ENCODE data around the gene ARHGAP26. TPM values are rescaled to one million over a fixed set of nuclear protein-coding genes. Genes with fewer than 3 reads are reported as not detected.

The ARHGAP26 gene
- total and polyA plus RNA-seq, 2 donors (not counting 3 experiments of a cell fraction or from before 2014, with no cell fraction given), result 3.1 to 16.2 TPM

GRCh38 chr5:142860270-142860669 lies 90.1 kb downstream of the ARHGAP26 start:
- FAIRE-seq (no peak), DNase-seq (ENCODE audit: low read depth, low spot score) (no peak)
- intact Hi-C loops (cut with micrococcal nuclease) (no loop called here), dilution Hi-C loops (cut with MboI; ENCODE audit: extremely low pct_ligation_motif_present, low sequenced_read_pairs) (no loop called here)
- Histone ChIP-seq H3K4me3 (replicated peaks in 1 of 3; ENCODE audit: insufficient read depth in 1 of 3, low read depth in 1 of 3, low read length in 3 of 3) (no peak overlapping the region), H4K20me1 (replicated peaks; ENCODE audit: control insufficient read depth, extremely low read depth, insufficient read depth, low read length) (no peaks in the 10 kb centered on the region), H2AFZ (ENCODE audit: low read depth, low read length) (no peak overlapping the region), H3K9me1 (replicated peaks; ENCODE audit: control insufficient read depth, extremely low read depth, insufficient read depth, low read length) (no peaks in the 10 kb centered on the region), H3K4me2 (ENCODE audit: insufficient read depth, low read length) (no peak overlapping the region), H3K27ac (ENCODE audit: insufficient read depth, low read depth, low read length) (no peak overlapping the region), H3K9ac (replicated peaks; ENCODE audit: extremely low read depth, insufficient read depth, low read length) (no peak overlapping the region), H3K36me3 (ENCODE audit: control insufficient read depth in 2 of 2, extremely low read depth in 1 of 2, insufficient read depth in 2 of 2, low read length in 2 of 2) (no peaks in the 10 kb centered on the region), H3K79me2 (ENCODE audit: control insufficient read depth, insufficient read depth, low read length) (no peaks in the 10 kb centered on the region), H3K9me3 (replicated peaks; ENCODE audit: control insufficient read depth, insufficient read depth, low read length) (no peaks in the 10 kb centered on the region), H3K27me3 (ENCODE audit: control insufficient read depth in 2 of 2, insufficient read depth in 2 of 2, low read length in 2 of 2) (no peaks in the 10 kb centered on the region), H3K4me1 (ENCODE audit: control insufficient read depth, extremely low read depth, insufficient read depth, low read length) (peaks cover 8% of the 10 kb centered on the region)
- TF ChIP-seq POLR2AphosphoS5 (IDR thresholded peaks at IDR 0.05; ENCODE audit: insufficient read depth, low read depth, low read length), result no peak
- no peak for TF ChIP-seq POLR2A (IDR thresholded peaks at IDR 0.05; ENCODE audit: low read depth, low read length)
- CTCF ChIA-PET, result interaction anchor here (1.0 to 2.2 kb wide), 5 partner anchors 9 to 148 kb away, joined by 3 to 13 read pairs (median 3); no protein-coding TSS in a partner anchor
- POLR2A ChIA-PET, result no interaction called here
- BruUV-seq (replicated peaks), result no TSS peak

GRCh38 chr5:142861011-142861410 lies 90.8 kb downstream of the ARHGAP26 start:
- Histone ChIP-seq H4K20me1 (replicated peaks; ENCODE audit: control insufficient read depth, extremely low read depth, insufficient read depth, low read length) (no peaks in the 10 kb centered on the region), H3K9me3 (replicated peaks; ENCODE audit: control insufficient read depth, insufficient read depth, low read length) (no peaks in the 10 kb centered on the region), H3K27me3 (ENCODE audit: control insufficient read depth in 2 of 2, insufficient read depth in 2 of 2, low read length in 2 of 2) (no peaks in the 10 kb centered on the region), H3K4me3 (replicated peaks in 1 of 3; ENCODE audit: insufficient read depth in 1 of 3, low read depth in 1 of 3, low read length in 3 of 3) (no peak overlapping the region), H3K9ac (replicated peaks; ENCODE audit: extremely low read depth, insufficient read depth, low read length) (no peak overlapping the region), H3K79me2 (ENCODE audit: control insufficient read depth, insufficient read depth, low read length) (no peaks in the 10 kb centered on the region), H3K4me1 (ENCODE audit: control insufficient read depth, extremely low read depth, insufficient read depth, low read length) (peaks cover 8% of the 10 kb centered on the region), H3K9me1 (replicated peaks; ENCODE audit: control insufficient read depth, extremely low read depth, insufficient read depth, low read length) (no peaks in the 10 kb centered on the region), H3K27ac (ENCODE audit: insufficient read depth, low read depth, low read length) (no peak overlapping the region), H2AFZ (ENCODE audit: low read depth, low read length) (no peak overlapping the region), H3K36me3 (ENCODE audit: control insufficient read depth in 2 of 2, extremely low read depth in 1 of 2, insufficient read depth in 2 of 2, low read length in 2 of 2) (no peaks in the 10 kb centered on the region), H3K4me2 (ENCODE audit: insufficient read depth, low read length) (no peak overlapping the region)
- TF ChIP-seq FOS (IDR thresholded peaks at IDR 0.05; ENCODE audit: borderline replicate concordance, insufficient read depth, low read length) (no peak), JUN (IDR thresholded peaks at IDR 0.05; ENCODE audit: borderline replicate concordance, insufficient read depth, insufficient read length, low read depth) (no peak), POLR2AphosphoS5 (IDR thresholded peaks at IDR 0.05; ENCODE audit: insufficient read depth, low read depth, low read length) (no peak), CTCF (IDR thresholded peaks at IDR 0.05; ENCODE audit: extremely low read depth in 1 of 2, insufficient read depth in 1 of 2, low read depth in 1 of 2, low read length in 2 of 2) (no peak), MAX (IDR thresholded peaks at IDR 0.05; ENCODE audit: insufficient read depth, insufficient read length) (no peak), MYC (IDR thresholded peaks at IDR 0.05; ENCODE audit: low read depth, low read length) (no peak), POLR2A (IDR thresholded peaks at IDR 0.05; ENCODE audit: low read depth, low read length) (no peak), GATA2 (IDR thresholded peaks at IDR 0.05; ENCODE audit: insufficient read depth, insufficient read length, low read depth, low read length) (no peak), EZH2 (IDR thresholded peaks at IDR 0.05; ENCODE audit: borderline replicate concordance, low read depth, low read length, severe bottlenecking) (no peak)
- BruUV-seq (replicated peaks), result no TSS peak
- intact Hi-C loops (cut with micrococcal nuclease) (no loop called here), dilution Hi-C loops (cut with MboI; ENCODE audit: extremely low pct_ligation_motif_present, low sequenced_read_pairs) (no loop called here)
- CTCF ChIA-PET, result interaction anchor here (1.0 to 2.2 kb wide), 5 partner anchors 10 to 148 kb away, joined by 3 to 13 read pairs (median 3); no protein-coding TSS in a partner anchor
- DNase-seq (ENCODE audit: low read depth, low spot score) (no peak), FAIRE-seq (no peak)
- POLR2A ChIA-PET, result no interaction called here
